ENCODE measurements around the gene ANKFY1. TPM values are rescaled to one million over a fixed set of nuclear protein-coding genes. Genes with fewer than 3 reads are reported as not detected.

The ANKFY1 gene
- total RNA-seq, 4 donors from 2014 or later, result 53.0 to 69.9 (median 54.7) TPM

DNA sequence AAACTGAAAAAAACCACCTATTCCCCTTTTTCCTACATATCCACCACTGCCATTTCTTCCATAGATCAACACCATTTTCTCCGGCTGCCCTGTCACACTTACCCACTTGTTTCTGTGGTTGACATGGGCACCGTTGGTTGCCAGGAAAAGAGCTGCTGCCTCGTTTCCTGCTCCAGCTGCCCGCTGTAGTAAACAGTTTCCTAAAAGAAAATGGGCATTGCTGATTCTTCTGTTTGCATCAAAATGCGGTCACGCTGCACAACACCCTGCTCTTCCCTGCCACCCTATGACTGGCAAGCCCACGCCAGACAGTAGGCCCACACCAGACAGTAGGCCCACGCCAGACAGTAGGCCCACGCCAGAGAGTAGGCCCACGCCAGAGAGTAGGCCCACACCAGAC, 74.5 kb downstream of the ANKFY1 start:
- Histone ChIP-seq H3K36me3 (peaks cover 0 to 55% (median 20%) of the 10 kb centered on the region in 4 donors), H3K27me3 (no peaks in the 10 kb centered on the region), H3K27ac (no peak overlapping the region), H3K9me3 (no peaks in the 10 kb centered on the region), H3K4me3 (no peak overlapping the region), H3K4me1 (no peaks in the 10 kb centered on the region)
- in situ Hi-C loops (cut with MboI; ENCODE audit: low pct_ligation_motif_present in 1 of 4, low pct_unique_long_range_greater_than_20kb in 1 of 4, low sequenced_read_pairs in 3 of 4) (no loop called here), intact Hi-C loops (cut with DNase I; ENCODE audit: low total_unique reads) (no loop called here)
- DNase-seq, result no peak
- no peak for TF ChIP-seq POLR2AphosphoS5 (IDR thresholded peaks at IDR 0.05)
- 88 to 89% methylated on average over 7 to 10 of the region's 10 CpGs for WGBS, 2 donors (ENCODE audit: low coverage in 1 of 2)

- intact Hi-C loops (cut with DNase I; ENCODE audit: low total_unique reads), result no loop called here
- WGBS, 2 donors (ENCODE audit: low coverage in 1 of 2), result 89 to 100% methylated on average over 1 to 9 of the region's 9 CpGs
- in situ Hi-C loops (cut with MboI; ENCODE audit: low pct_ligation_motif_present in 1 of 4, low pct_unique_long_range_greater_than_20kb in 1 of 4, low sequenced_read_pairs in 3 of 4), result no loop called here
- Histone ChIP-seq H3K4me1 (no peaks in the 10 kb centered on the region), H3K9me3 (no peaks in the 10 kb centered on the region), H3K4me3 (no peak overlapping the region), H3K36me3 (peaks cover 0 to 57% (median 24%) of the 10 kb centered on the region in 4 donors), H3K27ac (no peak overlapping the region), H3K27me3 (no peaks in the 10 kb centered on the region)
- TF ChIP-seq, protein P1, sequence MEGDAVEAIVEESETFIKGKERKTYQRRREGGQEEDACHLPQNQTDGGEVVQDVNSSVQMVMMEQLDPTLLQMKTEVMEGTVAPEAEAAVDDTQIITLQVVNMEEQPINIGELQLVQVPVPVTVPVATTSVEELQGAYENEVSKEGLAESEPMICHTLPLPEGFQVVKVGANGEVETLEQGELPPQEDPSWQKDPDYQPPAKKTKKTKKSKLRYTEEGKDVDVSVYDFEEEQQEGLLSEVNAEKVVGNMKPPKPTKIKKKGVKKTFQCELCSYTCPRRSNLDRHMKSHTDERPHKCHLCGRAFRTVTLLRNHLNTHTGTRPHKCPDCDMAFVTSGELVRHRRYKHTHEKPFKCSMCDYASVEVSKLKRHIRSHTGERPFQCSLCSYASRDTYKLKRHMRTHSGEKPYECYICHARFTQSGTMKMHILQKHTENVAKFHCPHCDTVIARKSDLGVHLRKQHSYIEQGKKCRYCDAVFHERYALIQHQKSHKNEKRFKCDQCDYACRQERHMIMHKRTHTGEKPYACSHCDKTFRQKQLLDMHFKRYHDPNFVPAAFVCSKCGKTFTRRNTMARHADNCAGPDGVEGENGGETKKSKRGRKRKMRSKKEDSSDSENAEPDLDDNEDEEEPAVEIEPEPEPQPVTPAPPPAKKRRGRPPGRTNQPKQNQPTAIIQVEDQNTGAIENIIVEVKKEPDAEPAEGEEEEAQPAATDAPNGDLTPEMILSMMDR (IDR thresholded peaks at IDR 0.05), result no peak
- TF ChIP-seq POLR2AphosphoS5 (IDR thresholded peaks at IDR 0.05) (no peak), POLR2A (IDR thresholded peaks at IDR 0.05) (no peak), EP300 (IDR thresholded peaks at IDR 0.05; ENCODE audit: low read depth) (no peak)
- no peak for DNase-seq
Observed at GRCh38 chr17:4188076-4188475, 75.7 kb downstream of the ANKFY1 start.

DNA sequence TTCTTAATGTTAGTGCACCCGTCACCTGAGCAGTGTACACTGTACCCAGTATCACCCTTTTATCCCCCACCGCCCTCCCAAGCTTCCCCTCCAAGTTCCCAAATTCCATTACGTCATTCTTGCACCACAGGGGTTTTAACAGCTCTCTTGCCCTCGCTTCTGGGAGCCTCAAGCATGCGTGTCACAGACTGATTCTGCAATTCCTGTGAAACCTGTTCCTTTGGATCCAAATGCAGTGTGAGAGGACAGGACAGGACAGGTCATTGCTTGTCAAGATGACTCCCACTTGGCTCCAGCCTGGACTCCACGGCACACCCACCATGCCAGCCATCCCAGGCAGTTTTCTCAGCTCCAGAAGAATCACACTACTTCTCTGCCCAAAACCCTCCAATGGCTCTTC, 76.7 kb downstream of the ANKFY1 start:
- no peak for DNase-seq
- H3K27ac ChIP-seq, result no peak overlapping the region
- no peaks in the 10 kb centered on the region for H3K4me1 ChIP-seq
- no peaks in the 10 kb centered on the region for H3K9me3 ChIP-seq
- intact Hi-C loops (cut with DNase I; ENCODE audit: low total_unique reads) (no loop called here), in situ Hi-C loops (cut with MboI; ENCODE audit: low pct_ligation_motif_present in 1 of 4, low pct_unique_long_range_greater_than_20kb in 1 of 4, low sequenced_read_pairs in 3 of 4) (no loop called here)
- H3K27me3 ChIP-seq, result no peaks in the 10 kb centered on the region
- TF ChIP-seq POLR2AphosphoS5 (IDR thresholded peaks at IDR 0.05), result no peak
- no peak for TF ChIP-seq POLR2A (IDR thresholded peaks at IDR 0.05)
- TF ChIP-seq EP300 (IDR thresholded peaks at IDR 0.05; ENCODE audit: low read depth), result no peak
- TF ChIP-seq, protein P1 (IDR thresholded peaks at IDR 0.05), result no peak
- H3K4me3 ChIP-seq, result no peak overlapping the region
- WGBS, 2 donors (ENCODE audit: low coverage in 1 of 2), result 98 to 100% methylated on average over 4 to 6 of the region's 6 CpGs
- peaks cover 0 to 67% (median 25%) of the 10 kb centered on the region in 4 donors for H3K36me3 ChIP-seq

DNA sequence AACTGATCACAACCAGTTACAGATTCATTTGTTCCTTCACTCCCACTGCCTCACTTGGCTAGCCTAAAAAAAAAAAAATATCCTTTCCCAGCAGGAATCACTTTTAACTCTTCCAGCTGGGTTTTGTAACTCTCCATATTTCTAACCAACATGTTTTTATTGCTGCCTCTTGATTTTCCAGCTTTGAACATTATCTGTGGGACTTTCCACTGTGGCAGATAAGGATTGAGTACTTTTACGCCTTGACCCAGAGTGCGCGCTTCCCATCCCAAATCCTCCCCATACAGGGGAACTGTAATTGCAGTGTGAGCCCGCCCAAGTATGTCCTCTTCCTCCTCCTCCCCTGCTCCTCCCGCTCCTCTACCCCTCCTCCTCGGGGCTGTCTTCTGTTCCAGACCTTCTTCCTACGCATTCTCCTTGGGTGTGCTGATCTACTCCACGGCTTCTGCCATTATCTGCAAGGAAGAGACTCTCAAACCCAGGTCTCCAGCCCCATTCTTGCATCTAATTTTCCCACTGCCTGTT, 77.4 kb downstream of the ANKFY1 start:
- TF ChIP-seq EP300 (IDR thresholded peaks at IDR 0.05; ENCODE audit: low read depth), result no peak
- no peak for TF ChIP-seq POLR2A (IDR thresholded peaks at IDR 0.05)
- no peak for DNase-seq
- Histone ChIP-seq H3K9me3 (no peaks in the 10 kb centered on the region), H3K4me3 (no peak overlapping the region), H3K27ac (no peak overlapping the region), H3K4me1 (no peaks in the 10 kb centered on the region), H3K27me3 (no peaks in the 10 kb centered on the region), H3K36me3 (peaks cover 0 to 73% (median 26%) of the 10 kb centered on the region in 4 donors)
- in situ Hi-C loops (cut with MboI; ENCODE audit: low pct_ligation_motif_present in 1 of 4, low pct_unique_long_range_greater_than_20kb in 1 of 4, low sequenced_read_pairs in 3 of 4) (no loop called here), intact Hi-C loops (cut with DNase I; ENCODE audit: low total_unique reads) (no loop called here)
- WGBS, 2 donors (ENCODE audit: low coverage in 1 of 2), result 79% methylated on average over 8 of the region's 8 CpGs; no CpG with 5 or more reads in 1 of the 2 donors

- H3K9me3 ChIP-seq, result no peaks in the 10 kb centered on the region
- H3K36me3 ChIP-seq, result peaks cover 0 to 76% (median 30%) of the 10 kb centered on the region in 4 donors
- no peaks in the 10 kb centered on the region for H3K4me1 ChIP-seq
- no peaks in the 10 kb centered on the region for H3K27me3 ChIP-seq
- in situ Hi-C loops (cut with MboI; ENCODE audit: low pct_ligation_motif_present in 1 of 4, low pct_unique_long_range_greater_than_20kb in 1 of 4, low sequenced_read_pairs in 3 of 4) (no loop called here), intact Hi-C loops (cut with DNase I; ENCODE audit: low total_unique reads) (no loop called here)
- H3K4me3 ChIP-seq, result no peak overlapping the region
- TF ChIP-seq, protein P1 (IDR thresholded peaks at IDR 0.05), result no peak
- TF ChIP-seq POLR2AphosphoS5 (IDR thresholded peaks at IDR 0.05) (no peak), EP300 (IDR thresholded peaks at IDR 0.05; ENCODE audit: low read depth) (no peak), POLR2A (IDR thresholded peaks at IDR 0.05) (no peak)
- 94 to 98% methylated on average over 12 to 15 of the region's 15 CpGs for WGBS, 2 donors (ENCODE audit: low coverage in 1 of 2)
- no peak overlapping the region for H3K27ac ChIP-seq
- DNase-seq, result no peak
Observed at GRCh38 chr17:4185656-4186055, 78.1 kb downstream of the ANKFY1 start.
